HUES64 (cell line): ENCODE measurements around the gene VGLL2.

Experiments used
- H3K27ac ChIP-seq: 2 replicates; pipeline ENCODE4 v1.7.0; 2013; ENCODE audit warnings: low read depth, low read length, inconsistent platforms
- H3K27me3 ChIP-seq: 2 replicates; pipeline ENCODE4 v1.6.1; 2013; ENCODE audit warnings: mild to moderate bottlenecking, low read length; ENCODE audit not compliant: insufficient read depth
- H3K36me3 ChIP-seq: 2 replicates; pipeline ENCODE4 v1.6.1; 2013; ENCODE audit warnings: mild to moderate bottlenecking, low read length; ENCODE audit not compliant: insufficient read depth
- H3K4me1 ChIP-seq: 2 replicates; pipeline ENCODE4 v1.6.1; 2013; ENCODE audit warnings: mild to moderate bottlenecking, low read length, moderate library complexity; ENCODE audit not compliant: insufficient read depth
- H3K4me3 ChIP-seq: 2 replicates; pipeline ENCODE4 v1.5.1; 2013; ENCODE audit warnings: mild to moderate bottlenecking, low read length, moderate library complexity
- H3K9ac ChIP-seq: 2 replicates; pipeline ENCODE4 v1.6.1; 2013; ENCODE audit warnings: mild to moderate bottlenecking, low read depth, low read length
- H3K9me3 ChIP-seq: 2 replicates; pipeline ENCODE4 v1.6.1; 2013; ENCODE audit warnings: low read depth, low read length; ENCODE audit not compliant: insufficient read depth
- WGBS: fragments of 150-250, 120-280 bp; methylation state at CpG from one replicate; pipeline ENCODE4 v1.1.7; 2013; ENCODE audit warnings: missing lambda C conversion rate; 5-methylcytosine and 5-hydroxymethylcytosine counted together

The VGLL2 gene

GRCh38 chr6:117290173-117290846 is 25.0 kb downstream of the VGLL2 start:
- Histone ChIP-seq H3K27me3 (no peaks in the 10 kb centered on the region), H3K4me1 (no peaks in the 10 kb centered on the region), H3K9ac (no peak overlapping the region), H3K4me3 (no peak overlapping the region), H3K36me3 (no peaks in the 10 kb centered on the region), H3K9me3 (no peaks in the 10 kb centered on the region), H3K27ac (no peak overlapping the region)
- WGBS: 94% methylated on average over 3 of the region's 3 CpGs

- no peak overlapping the region for H3K27ac ChIP-seq
- 94% methylated on average over 3 of the region's 3 CpGs for WGBS
- no peaks in the 10 kb centered on the region for H3K36me3 ChIP-seq
- no peaks in the 10 kb centered on the region for H3K4me1 ChIP-seq
- H3K9ac ChIP-seq: no peak overlapping the region
- H3K9me3 ChIP-seq: no peaks in the 10 kb centered on the region
- no peak overlapping the region for H3K4me3 ChIP-seq
- H3K27me3 ChIP-seq: no peaks in the 10 kb centered on the region
Observed at GRCh38 chr6:117298941-117299340, 33.6 kb downstream of the VGLL2 start.

- no peaks in the 10 kb centered on the region for H3K9me3 ChIP-seq
- H3K9ac ChIP-seq: no peak overlapping the region
- H3K4me3 ChIP-seq: no peak overlapping the region
- H3K27me3 ChIP-seq: no peaks in the 10 kb centered on the region
- no peaks in the 10 kb centered on the region for H3K36me3 ChIP-seq
- H3K27ac ChIP-seq: no peak overlapping the region
- WGBS: 86% methylated on average over 3 of the region's 3 CpGs
- no peaks in the 10 kb centered on the region for H3K4me1 ChIP-seq
Observed at GRCh38 chr6:117303323-117303722, 38.0 kb downstream of the VGLL2 start.

- Histone ChIP-seq H3K36me3 (no peaks in the 10 kb centered on the region), H3K27me3 (no peaks in the 10 kb centered on the region), H3K27ac (no peak overlapping the region), H3K9me3 (no peaks in the 10 kb centered on the region), H3K9ac (no peak overlapping the region), H3K4me1 (no peaks in the 10 kb centered on the region), H3K4me3 (no peak overlapping the region)
- WGBS: 97% methylated on average over 2 of the region's 2 CpGs
Observed at GRCh38 chr6:117304446-117304845, 39.1 kb downstream of the VGLL2 start.

GRCh38 chr6:117306227-117306790 is 41.0 kb downstream of the VGLL2 start:
- Histone ChIP-seq H3K4me1 (no peaks in the 10 kb centered on the region), H3K36me3 (no peaks in the 10 kb centered on the region), H3K27me3 (no peaks in the 10 kb centered on the region), H3K9ac (no peak overlapping the region), H3K4me3 (no peak overlapping the region), H3K9me3 (no peaks in the 10 kb centered on the region), H3K27ac (no peak overlapping the region)
- 87% methylated on average over 2 of the region's 3 CpGs for WGBS

DNA sequence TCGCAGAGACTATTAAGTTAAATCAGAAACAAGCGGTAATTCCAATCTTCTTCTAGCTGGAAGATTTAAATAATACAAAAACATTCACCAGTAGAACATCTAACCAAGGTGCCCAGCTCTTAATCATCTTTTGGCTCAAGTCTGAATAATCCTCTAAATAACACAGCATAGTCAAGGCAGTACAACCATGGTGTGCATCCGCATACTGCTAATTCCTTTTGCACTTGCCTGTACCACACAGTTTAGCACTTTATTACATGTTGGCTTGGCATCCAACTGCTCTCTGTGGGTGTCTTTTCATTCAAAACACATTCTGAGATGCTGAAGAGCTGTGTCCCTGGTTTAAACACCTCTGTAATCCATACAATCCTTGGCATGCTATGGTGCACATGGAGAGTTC is 42.3 kb downstream of the VGLL2 start:
- H3K27me3 ChIP-seq: no peaks in the 10 kb centered on the region
- no peaks in the 10 kb centered on the region for H3K36me3 ChIP-seq
- no peak overlapping the region for H3K9ac ChIP-seq
- no peaks in the 10 kb centered on the region for H3K9me3 ChIP-seq
- H3K27ac ChIP-seq: no peak overlapping the region
- WGBS: 78% methylated on average over 3 of the region's 3 CpGs
- no peak overlapping the region for H3K4me3 ChIP-seq
- 0 out of 2 replicates have a peak, but pooled peaks cover 6% of the 10 kb centered on the region for H3K4me1 ChIP-seq

- H3K4me3 ChIP-seq: no peak overlapping the region
- no peak overlapping the region for H3K27ac ChIP-seq
- H3K9me3 ChIP-seq: no peaks in the 10 kb centered on the region
- no peaks in the 10 kb centered on the region for H3K36me3 ChIP-seq
- WGBS: 91% methylated on average over 3 of the region's 3 CpGs
- no peaks in the 10 kb centered on the region for H3K27me3 ChIP-seq
- no peak overlapping the region for H3K9ac ChIP-seq
- 0 out of 2 replicates have a peak, but pooled peaks cover 6% of the 10 kb centered on the region for H3K4me1 ChIP-seq
Observed at GRCh38 chr6:117309069-117309468, 43.7 kb downstream of the VGLL2 start.

DNA sequence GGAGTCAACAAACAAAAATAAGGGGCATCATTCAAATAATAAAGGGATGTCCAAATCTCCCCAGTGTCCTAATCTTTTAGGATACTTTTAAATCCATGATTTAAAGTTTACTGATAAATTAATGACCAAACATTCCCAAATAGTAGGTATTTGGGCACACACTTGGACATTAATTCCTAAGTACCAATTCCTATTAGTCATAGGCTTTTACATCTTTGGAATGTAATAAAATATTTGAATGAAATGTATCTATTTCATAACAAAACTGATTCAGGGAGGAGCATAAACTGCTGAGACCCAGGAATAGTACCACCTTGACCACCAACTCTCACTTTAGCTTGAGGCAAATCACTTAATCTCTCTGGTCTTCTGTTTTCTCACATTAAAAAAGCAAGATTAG is 44.3 kb downstream of the VGLL2 start:
- Histone ChIP-seq H3K27me3 (no peaks in the 10 kb centered on the region), H3K4me3 (no peak overlapping the region), H3K4me1 (peaks cover 10% of the 10 kb centered on the region; the same call in 1 of the 2 replicates), H3K36me3 (no peaks in the 10 kb centered on the region), H3K9ac (no peak overlapping the region), H3K27ac (no peak overlapping the region), H3K9me3 (no peaks in the 10 kb centered on the region)

GRCh38 chr6:117311310-117311709 is 46.0 kb downstream of the VGLL2 start:
- H3K27ac ChIP-seq: no peak overlapping the region
- WGBS: 88% methylated on average over 3 of the region's 3 CpGs
- H3K4me1 ChIP-seq: peaks cover 10% of the 10 kb centered on the region; the same call in 1 of the 2 replicates
- H3K9me3 ChIP-seq: no peaks in the 10 kb centered on the region
- no peak overlapping the region for H3K9ac ChIP-seq
- no peak overlapping the region for H3K4me3 ChIP-seq
- no peaks in the 10 kb centered on the region for H3K27me3 ChIP-seq
- no peaks in the 10 kb centered on the region for H3K36me3 ChIP-seq

GRCh38 chr6:117311726-117312125 is 46.4 kb downstream of the VGLL2 start:
- H3K4me3 ChIP-seq: no peak overlapping the region
- H3K36me3 ChIP-seq: no peaks in the 10 kb centered on the region
- H3K27me3 ChIP-seq: no peaks in the 10 kb centered on the region
- no peak overlapping the region for H3K9ac ChIP-seq
- no peak overlapping the region for H3K27ac ChIP-seq
- no peaks in the 10 kb centered on the region for H3K9me3 ChIP-seq
- H3K4me1 ChIP-seq: peaks cover 10% of the 10 kb centered on the region; the same call in 1 of the 2 replicates
- WGBS: 93% methylated on average over 1 of the region's 1 CpG

GRCh38 chr6:117317261-117317660 is 51.9 kb downstream of the VGLL2 start:
- Histone ChIP-seq H3K4me3 (no peak overlapping the region), H3K27me3 (no peaks in the 10 kb centered on the region), H3K9me3 (no peaks in the 10 kb centered on the region), H3K4me1 (peaks cover 6% of the 10 kb centered on the region), H3K36me3 (no peaks in the 10 kb centered on the region), H3K27ac (no peak overlapping the region), H3K9ac (no peak overlapping the region)
- 63% methylated on average over 4 of the region's 4 CpGs for WGBS
